IPS-11a (cell line): ENCODE results near the gene BANF1.
"Not testable (repeated sequence)": the region's sequence is repeated elsewhere in the genome, so short reads cannot be mapped to it uniquely, and the experiment has no call there.

Experiments used
- H3K4me3 ChIP-seq: one replicate; pipeline ENCODE4 v1.5.1; 2013; ENCODE audit warnings: low read depth, low read length, control low read depth

BANF1 gene

GRCh38 chr11:66008468-66009101, 6.3 kb downstream of the BANF1 start:
- H3K4me3 ChIP-seq, result no peak overlapping the region

- not testable (repeated sequence) for H3K4me3 ChIP-seq
These were observed 7.7 kb downstream of the BANF1 start for GRCh38 chr11:66010036-66010435.

- no peak overlapping the region for H3K4me3 ChIP-seq
These were observed 9.0 kb downstream of the BANF1 start for GRCh38 chr11:66011239-66011784.

GRCh38 chr11:66011785-66012303, 9.5 kb downstream of the BANF1 start, which contains the start of gene CST6:
CST6 (plus strand) TSS chr11:66012008; CDS start chr11:66012045, 37 bp downstream.
- H3K4me3 ChIP-seq, result no peak within 1 kb of the TSS

GRCh38 chr11:66012371-66012945, 10.2 kb downstream of the BANF1 start:
- H3K4me3 ChIP-seq, result no peak overlapping the region

GRCh38 chr11:66012946-66013761, 10.9 kb downstream of the BANF1 start:
- H3K4me3 ChIP-seq, result no peak overlapping the region

GRCh38 chr11:66013762-66014100, 11.4 kb downstream of the BANF1 start:
- no peak overlapping the region for H3K4me3 ChIP-seq

- H3K4me3 ChIP-seq, result no peak overlapping the region
These were observed 12.6 kb downstream of the BANF1 start for GRCh38 chr11:66014804-66015453.

GRCh38 chr11:66015454-66015881, 13.2 kb downstream of the BANF1 start:
- H3K4me3 ChIP-seq, result no peak overlapping the region

- no peak overlapping the region for H3K4me3 ChIP-seq
These were observed 13.9 kb downstream of the BANF1 start for GRCh38 chr11:66015936-66016792.

- H3K4me3 ChIP-seq, result no peak overlapping the region
These were observed 14.5 kb downstream of the BANF1 start for GRCh38 chr11:66016793-66017177.

GRCh38 chr11:66017321-66017720, 15.0 kb downstream of the BANF1 start:
- no peak overlapping the region for H3K4me3 ChIP-seq

GRCh38 chr11:66020212-66020611, 17.9 kb downstream of the BANF1 start:
- H3K4me3 ChIP-seq, result no peak overlapping the region

- no peak overlapping the region for H3K4me3 ChIP-seq
These were observed 18.5 kb downstream of the BANF1 start for GRCh38 chr11:66020618-66021357.

GRCh38 chr11:66022401-66023185, 20.3 kb downstream of the BANF1 start:
- no peak overlapping the region for H3K4me3 ChIP-seq

GRCh38 chr11:66023186-66023440, 20.8 kb downstream of the BANF1 start:
- not testable (repeated sequence) for H3K4me3 ChIP-seq

- H3K4me3 ChIP-seq, result no peak within 1 kb of the TSS
These were observed 23.8 kb downstream of the BANF1 start, which contains the start of gene CATSPER1 for GRCh38 chr11:66026017-66026529. CATSPER1 (minus strand) TSS chr11:66026479; CDS start chr11:66026379, 100 bp downstream.

GRCh38 chr11:66032957-66033735, 30.8 kb downstream of the BANF1 start:
- H3K4me3 ChIP-seq, result no peak overlapping the region
